ENCODE data around the gene FOCAD.

The FOCAD gene

DNA sequence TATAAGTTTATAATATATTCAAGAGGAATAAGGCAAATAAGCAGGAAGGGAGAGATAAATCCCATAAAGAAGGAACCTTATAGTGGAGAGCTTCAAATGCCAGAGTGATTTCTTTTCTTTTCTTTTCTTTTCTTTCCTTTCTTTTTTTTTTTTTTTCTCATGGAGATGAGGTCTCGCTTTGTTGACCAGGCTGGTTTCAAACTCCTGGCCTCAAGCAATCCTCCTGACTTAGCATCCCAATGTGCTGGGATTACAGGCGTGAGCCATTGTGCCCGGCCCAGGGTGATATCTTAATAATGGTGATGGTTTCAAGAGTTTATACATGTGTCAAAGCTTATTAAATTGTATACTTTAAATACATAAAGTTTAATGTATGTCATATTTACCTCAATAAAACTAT, 19.6 kb upstream of the FOCAD start:
- TF ChIP-seq NFIC (IDR thresholded peaks at IDR 0.05) (no peak), RAD21 (IDR thresholded peaks at IDR 0.05; ENCODE audit: low read depth) (no peak), EGR1 (IDR thresholded peaks at IDR 0.05) (no peak), YY1 (IDR thresholded peaks at IDR 0.05; ENCODE audit: low read depth) (no peak), MAX (IDR thresholded peaks at IDR 0.05) (no peak), TEAD4 (IDR thresholded peaks at IDR 0.05) (no peak), CREB1 (IDR thresholded peaks at IDR 0.05; ENCODE audit: low read depth) (no peak), ZBTB7A (IDR thresholded peaks at IDR 0.05; ENCODE audit: low read depth) (no peak), EP300 (IDR thresholded peaks at IDR 0.05; ENCODE audit: borderline replicate concordance) (no peak), TCF12 (IDR thresholded peaks at IDR 0.05; ENCODE audit: low read depth) (no peak), USF1 (IDR thresholded peaks at IDR 0.05) (no peak)
- TF ChIP-seq, protein P1, sequence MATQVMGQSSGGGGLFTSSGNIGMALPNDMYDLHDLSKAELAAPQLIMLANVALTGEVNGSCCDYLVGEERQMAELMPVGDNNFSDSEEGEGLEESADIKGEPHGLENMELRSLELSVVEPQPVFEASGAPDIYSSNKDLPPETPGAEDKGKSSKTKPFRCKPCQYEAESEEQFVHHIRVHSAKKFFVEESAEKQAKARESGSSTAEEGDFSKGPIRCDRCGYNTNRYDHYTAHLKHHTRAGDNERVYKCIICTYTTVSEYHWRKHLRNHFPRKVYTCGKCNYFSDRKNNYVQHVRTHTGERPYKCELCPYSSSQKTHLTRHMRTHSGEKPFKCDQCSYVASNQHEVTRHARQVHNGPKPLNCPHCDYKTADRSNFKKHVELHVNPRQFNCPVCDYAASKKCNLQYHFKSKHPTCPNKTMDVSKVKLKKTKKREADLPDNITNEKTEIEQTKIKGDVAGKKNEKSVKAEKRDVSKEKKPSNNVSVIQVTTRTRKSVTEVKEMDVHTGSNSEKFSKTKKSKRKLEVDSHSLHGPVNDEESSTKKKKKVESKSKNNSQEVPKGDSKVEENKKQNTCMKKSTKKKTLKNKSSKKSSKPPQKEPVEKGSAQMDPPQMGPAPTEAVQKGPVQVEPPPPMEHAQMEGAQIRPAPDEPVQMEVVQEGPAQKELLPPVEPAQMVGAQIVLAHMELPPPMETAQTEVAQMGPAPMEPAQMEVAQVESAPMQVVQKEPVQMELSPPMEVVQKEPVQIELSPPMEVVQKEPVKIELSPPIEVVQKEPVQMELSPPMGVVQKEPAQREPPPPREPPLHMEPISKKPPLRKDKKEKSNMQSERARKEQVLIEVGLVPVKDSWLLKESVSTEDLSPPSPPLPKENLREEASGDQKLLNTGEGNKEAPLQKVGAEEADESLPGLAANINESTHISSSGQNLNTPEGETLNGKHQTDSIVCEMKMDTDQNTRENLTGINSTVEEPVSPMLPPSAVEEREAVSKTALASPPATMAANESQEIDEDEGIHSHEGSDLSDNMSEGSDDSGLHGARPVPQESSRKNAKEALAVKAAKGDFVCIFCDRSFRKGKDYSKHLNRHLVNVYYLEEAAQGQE (IDR thresholded peaks at IDR 0.05; ENCODE audit: low read depth) = no peak

GRCh38 chr9:20670395-20670794, 13.7 kb upstream of the FOCAD start:
- TF ChIP-seq CREB1 (IDR thresholded peaks at IDR 0.05; ENCODE audit: low read depth) = no peak
- TF ChIP-seq TCF12 (IDR thresholded peaks at IDR 0.05; ENCODE audit: low read depth) = no peak
- TF ChIP-seq, protein P1 (IDR thresholded peaks at IDR 0.05; ENCODE audit: low read depth) = no peak
- TF ChIP-seq ZBTB7A (IDR thresholded peaks at IDR 0.05; ENCODE audit: low read depth) = no peak
- no peak for TF ChIP-seq YY1 (IDR thresholded peaks at IDR 0.05; ENCODE audit: low read depth)
- TF ChIP-seq CEBPB (IDR thresholded peaks at IDR 0.05) = no peak
- no peak for TF ChIP-seq TAF1 (IDR thresholded peaks at IDR 0.05; ENCODE audit: low read depth)

DNA sequence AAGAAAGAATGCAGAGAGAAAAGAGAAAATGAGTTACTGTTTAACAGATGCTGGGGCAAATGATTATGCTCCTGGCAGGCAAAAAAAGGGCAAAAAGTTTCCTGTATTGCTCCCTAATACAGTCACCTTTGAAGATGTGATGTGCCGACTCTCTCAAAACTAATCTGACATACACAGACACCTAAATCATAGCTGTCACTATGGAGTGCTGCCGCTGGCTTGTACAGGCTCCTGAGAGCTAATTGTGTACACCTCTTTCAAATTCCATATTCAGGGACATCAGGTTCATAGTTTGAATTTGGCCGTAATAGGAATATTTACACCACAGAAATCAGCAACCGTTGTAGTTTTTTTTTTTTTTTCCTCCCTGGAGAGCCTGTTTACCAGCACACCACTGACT, 12.4 kb upstream of the FOCAD start:
- TF ChIP-seq FOXM1 (IDR thresholded peaks at IDR 0.05; ENCODE audit: borderline replicate concordance, low read depth) (no peak), USF1 (IDR thresholded peaks at IDR 0.05) (no peak), CREB1 (IDR thresholded peaks at IDR 0.05; ENCODE audit: low read depth) (no peak), CEBPB (IDR thresholded peaks at IDR 0.05) (no peak), EGR1 (IDR thresholded peaks at IDR 0.05) (no peak), RAD21 (IDR thresholded peaks at IDR 0.05; ENCODE audit: low read depth) (no peak), NFIC (IDR thresholded peaks at IDR 0.05) (no peak), EP300 (IDR thresholded peaks at IDR 0.05; ENCODE audit: borderline replicate concordance) (no peak), MAX (IDR thresholded peaks at IDR 0.05) (no peak), TEAD4 (IDR thresholded peaks at IDR 0.05) (no peak), TCF12 (IDR thresholded peaks at IDR 0.05; ENCODE audit: low read depth) (no peak), ZBTB7A (IDR thresholded peaks at IDR 0.05; ENCODE audit: low read depth) (no peak), TAF1 (IDR thresholded peaks at IDR 0.05; ENCODE audit: low read depth) (no peak), YY1 (IDR thresholded peaks at IDR 0.05; ENCODE audit: low read depth) (no peak)
- TF ChIP-seq, protein P1 (IDR thresholded peaks at IDR 0.05; ENCODE audit: low read depth) = no peak

- no peak for TF ChIP-seq FOXM1 (IDR thresholded peaks at IDR 0.05; ENCODE audit: borderline replicate concordance, low read depth)
- no peak for TF ChIP-seq YY1 (IDR thresholded peaks at IDR 0.05; ENCODE audit: low read depth)
- TF ChIP-seq, protein P1 (IDR thresholded peaks at IDR 0.05; ENCODE audit: low read depth) = no peak
- TF ChIP-seq EGR1 (IDR thresholded peaks at IDR 0.05) = no peak
- TF ChIP-seq RAD21 (IDR thresholded peaks at IDR 0.05; ENCODE audit: low read depth) = no peak
These were observed 2.6 kb upstream of the FOCAD start for GRCh38 chr9:20681467-20681866.

Measured in Ishikawa (cell line).